Measurements from ENCODE around the gene ETV6. TPM values are rescaled to one million over a fixed set of nuclear protein-coding genes. Genes with fewer than 3 reads are reported as not detected.
A peak's percentile ranks its signal among the peaks of the same experiment; 100 is the strongest.

ETV6 gene
- total RNA-seq, 6 experiments from 2014 or later = 14.6 to 20.5 (median 16.6) TPM

GRCh38 chr12:11697670-11698387 lies 48.4 kb downstream of the ETV6 start:
- peak; percentile 62 for DNase-seq
- peak overlapping the region; percentile 67 for H3K27ac Mint-ChIP-seq

GRCh38 chr12:11698729-11699128 lies 49.3 kb downstream of the ETV6 start:
- Mint-ChIP-seq H3K4me1 (ENCODE audit: low read depth) (peaks cover 41% of the 10 kb centered on the region), H3K36me3 (ENCODE audit: low read depth) (no peaks in the 10 kb centered on the region), H3K9me3 (no peaks in the 10 kb centered on the region), H3K4me3 (no peak overlapping the region), H3K27ac (no peak overlapping the region), H3K27me3 (ENCODE audit: insufficient read depth) (no peaks in the 10 kb centered on the region)
- TF ChIP-seq CTCF (IDR thresholded peaks at IDR 0.05) = no peak
- DNase-seq = no peak

More at GRCh38 chr12:11697670-11698387, 48.4 kb downstream of the ETV6 start:
- Mint-ChIP-seq H3K27me3 (ENCODE audit: insufficient read depth) (no peaks in the 10 kb centered on the region), H3K36me3 (ENCODE audit: low read depth) (no peaks in the 10 kb centered on the region), H3K4me1 (ENCODE audit: low read depth) (peaks cover 41% of the 10 kb centered on the region), H3K9me3 (no peaks in the 10 kb centered on the region), H3K4me3 (no peak overlapping the region; the same call in 1 of the 2 replicates)
- TF ChIP-seq CTCF (IDR thresholded peaks at IDR 0.05) = no peak

GRCh38 chr12:11701433-11701832 lies 52.0 kb downstream of the ETV6 start:
- TF ChIP-seq CTCF (IDR thresholded peaks at IDR 0.05) = no peak
- no peak overlapping the region for H3K4me3 Mint-ChIP-seq
- H3K9me3 Mint-ChIP-seq = no peaks in the 10 kb centered on the region
- H3K27ac Mint-ChIP-seq = no peak overlapping the region
- H3K36me3 Mint-ChIP-seq (ENCODE audit: low read depth) = peaks cover 4% of the 10 kb centered on the region
- H3K27me3 Mint-ChIP-seq (ENCODE audit: insufficient read depth) = no peaks in the 10 kb centered on the region
- peaks cover 50% of the 10 kb centered on the region for H3K4me1 Mint-ChIP-seq (ENCODE audit: low read depth)
- no peak for DNase-seq

GRCh38 chr12:11702959-11703358 lies 53.5 kb downstream of the ETV6 start:
- DNase-seq = no peak
- H3K36me3 Mint-ChIP-seq (ENCODE audit: low read depth) = peaks cover 6% of the 10 kb centered on the region
- H3K27me3 Mint-ChIP-seq (ENCODE audit: insufficient read depth) = no peaks in the 10 kb centered on the region
- peaks cover 43% of the 10 kb centered on the region for H3K4me1 Mint-ChIP-seq (ENCODE audit: low read depth)
- no peak for TF ChIP-seq CTCF (IDR thresholded peaks at IDR 0.05)
- no peak overlapping the region for H3K4me3 Mint-ChIP-seq
- no peak overlapping the region for H3K27ac Mint-ChIP-seq
- H3K9me3 Mint-ChIP-seq = no peaks in the 10 kb centered on the region

GRCh38 chr12:11703378-11703777 lies 53.9 kb downstream of the ETV6 start:
- H3K4me3 Mint-ChIP-seq = no peak overlapping the region
- no peak for DNase-seq
- H3K27me3 Mint-ChIP-seq (ENCODE audit: insufficient read depth) = no peaks in the 10 kb centered on the region
- peaks cover 43% of the 10 kb centered on the region for H3K4me1 Mint-ChIP-seq (ENCODE audit: low read depth)
- H3K27ac Mint-ChIP-seq = no peak overlapping the region
- H3K36me3 Mint-ChIP-seq (ENCODE audit: low read depth) = peaks cover 8% of the 10 kb centered on the region
- no peaks in the 10 kb centered on the region for H3K9me3 Mint-ChIP-seq
- TF ChIP-seq CTCF (IDR thresholded peaks at IDR 0.05) = no peak

Data from HFFc6 (cell line).